ENCODE measurements around the gene GRAMD1B. TPM values are rescaled to one million over a fixed set of nuclear protein-coding genes. Genes with fewer than 3 reads are reported as not detected.

Gene GRAMD1B
- total RNA-seq, 1 donor from 2014 or later: 38.2 TPM

GRCh38 chr11:123575441-123575840 lies 145.4 kb downstream of the GRAMD1B start:
- ATAC-seq (no peak), DNase-seq (ENCODE audit: low spot score) (no peak)
- intact Hi-C loops (cut with DNase I): loop anchor here (2.0 kb wide), 1 partner anchor 65 kb away; no protein-coding TSS in a partner anchor

GRCh38 chr11:123576082-123576481 lies 146.0 kb downstream of the GRAMD1B start:
- ATAC-seq (no peak), DNase-seq (ENCODE audit: low spot score) (no peak)
- intact Hi-C loops (cut with DNase I): no loop called here

- ATAC-seq (no peak), DNase-seq (ENCODE audit: low spot score) (no peak)
- intact Hi-C loops (cut with DNase I): no loop called here
These were observed 146.4 kb downstream of the GRAMD1B start for GRCh38 chr11:123576501-123576900.

GRCh38 chr11:123577081-123577598 lies 147.1 kb downstream of the GRAMD1B start:
- ATAC-seq: peak; percentile 80
- peak; percentile 85 for DNase-seq (ENCODE audit: low spot score)
- intact Hi-C loops (cut with DNase I): no loop called here

- ATAC-seq: no peak
- no peak for DNase-seq (ENCODE audit: low spot score)
- intact Hi-C loops (cut with DNase I): no loop called here
These were observed 148.9 kb downstream of the GRAMD1B start for GRCh38 chr11:123578778-123579481.

GRCh38 chr11:123579482-123579812 lies 149.4 kb downstream of the GRAMD1B start:
- no peak for DNase-seq (ENCODE audit: low spot score)
- intact Hi-C loops (cut with DNase I): no loop called here
- no peak for ATAC-seq

GRCh38 chr11:123580137-123580536 lies 150.1 kb downstream of the GRAMD1B start:
- intact Hi-C loops (cut with DNase I): loop anchor here (5.0 kb wide), 1 partner anchor 127 kb away; no protein-coding TSS in a partner anchor
- ATAC-seq: no peak

GRCh38 chr11:123580557-123581275 lies 150.6 kb downstream of the GRAMD1B start:
- ATAC-seq: peak; percentile 29
- intact Hi-C loops (cut with DNase I): loop anchor here (5.0 kb wide), 1 partner anchor 127 kb away; no protein-coding TSS in a partner anchor
- DNase-seq (ENCODE audit: low spot score): peak; percentile 72

More at GRCh38 chr11:123580137-123580536, 150.1 kb downstream of the GRAMD1B start:
- DNase-seq (ENCODE audit: low spot score): no peak

- no peak for ATAC-seq
- no peak for DNase-seq (ENCODE audit: low spot score)
- intact Hi-C loops (cut with DNase I): loop anchor here (5.0 kb wide), 1 partner anchor 125 kb away; no protein-coding TSS in a partner anchor
These were observed 151.8 kb downstream of the GRAMD1B start for GRCh38 chr11:123581651-123582399.

- intact Hi-C loops (cut with DNase I): loop anchor here (5.0 kb wide), 1 partner anchor 124 kb away; no protein-coding TSS in a partner anchor
These were observed 153.0 kb downstream of the GRAMD1B start for GRCh38 chr11:123582992-123583504.

GRCh38 chr11:123584186-123584585 lies 154.1 kb downstream of the GRAMD1B start:
- DNase-seq (ENCODE audit: low spot score) (no peak), ATAC-seq (no peak)
- intact Hi-C loops (cut with DNase I): loop anchor here (5.0 kb wide), 1 partner anchor 123 kb away; no protein-coding TSS in a partner anchor

More at GRCh38 chr11:123582992-123583504, 153.0 kb downstream of the GRAMD1B start:
- ATAC-seq (no peak), DNase-seq (ENCODE audit: low spot score) (no peak)

GRCh38 chr11:123584737-123585136 lies 154.7 kb downstream of the GRAMD1B start:
- ATAC-seq: no peak
- no peak for DNase-seq (ENCODE audit: low spot score)
- intact Hi-C loops (cut with DNase I): loop anchor here (5.0 kb wide), 1 partner anchor 123 kb away; no protein-coding TSS in a partner anchor

- intact Hi-C loops (cut with DNase I): no loop called here
- ATAC-seq (no peak), DNase-seq (ENCODE audit: low spot score) (no peak)
These were observed 155.1 kb downstream of the GRAMD1B start for GRCh38 chr11:123585206-123585605.

- intact Hi-C loops (cut with DNase I): no loop called here
- ATAC-seq: no peak
- DNase-seq (ENCODE audit: low spot score): no peak
These were observed 155.6 kb downstream of the GRAMD1B start for GRCh38 chr11:123585706-123586105.

GRCh38 chr11:123586568-123586967 lies 156.5 kb downstream of the GRAMD1B start:
- intact Hi-C loops (cut with DNase I): no loop called here
- no peak for ATAC-seq

GRCh38 chr11:123587044-123587443 lies 157.0 kb downstream of the GRAMD1B start:
- no peak for DNase-seq (ENCODE audit: low spot score)
- intact Hi-C loops (cut with DNase I): no loop called here
- no peak for ATAC-seq

More at GRCh38 chr11:123586568-123586967, 156.5 kb downstream of the GRAMD1B start:
- no peak for DNase-seq (ENCODE audit: low spot score)

- ATAC-seq: no peak
- intact Hi-C loops (cut with DNase I): no loop called here
- DNase-seq (ENCODE audit: low spot score): no peak
These were observed 157.5 kb downstream of the GRAMD1B start for GRCh38 chr11:123587559-123587958.

GRCh38 chr11:123588117-123588863 lies 158.2 kb downstream of the GRAMD1B start:
- DNase-seq (ENCODE audit: low spot score) (no peak), ATAC-seq (no peak)
- intact Hi-C loops (cut with DNase I): no loop called here

Data from sciatic nerve (tissue), 2 donors.